Liver (tissue), 3 donors: ENCODE results near the gene LLGL2.
"Not testable (repeated sequence)": the region's sequence is repeated elsewhere in the genome, so short reads cannot be mapped to it uniquely, and the experiment has no call there.

Experiments used
- HNF4G ChIP-seq: IDR thresholded peaks from 2 replicates; pipeline ENCODE4 v1.6.1; 2016; ENCODE audit warnings: antibody characterized with exemption
- RAD21 ChIP-seq, 2 donors: IDR thresholded peaks; 2 replicates each; pipeline ENCODE4 v1.6.1; 2016; ENCODE audit warnings: antibody characterized with exemption in 2 of 2, mild to moderate bottlenecking in 2 of 2
- SP1 ChIP-seq: IDR thresholded peaks from 2 replicates; pipeline ENCODE4 v1.6.1; 2018; ENCODE audit warnings: antibody characterized with exemption, mild to moderate bottlenecking
- TAF1 ChIP-seq: conservative IDR thresholded peaks from 2 replicates; pipeline ENCODE4 v1.6.1; 2016; ENCODE audit warnings: antibody characterized with exemption, mild to moderate bottlenecking
- YY1 ChIP-seq: IDR thresholded peaks from 2 replicates; pipeline ENCODE4 v1.6.1; 2016; ENCODE audit warnings: antibody characterized with exemption, mild to moderate bottlenecking
- TF ChIP-seq, protein P1 (sequence below): IDR thresholded peaks from 2 replicates; pipeline ENCODE4 v1.6.1; 2016; ENCODE audit warnings: antibody characterized with exemption
- TF ChIP-seq, protein P2 (sequence below): fragments of 150-350 bp; IDR thresholded peaks from 2 replicates; pipeline ENCODE4 v1.5.1; 2017; ENCODE audit warnings: improper control_type of control experiment, low read depth, low read length; ENCODE audit not compliant: missing input control
- TF ChIP-seq, protein P3 (sequence below): IDR thresholded peaks from 2 replicates; pipeline ENCODE4 v1.6.1; 2016; ENCODE audit warnings: antibody characterized with exemption
- TF ChIP-seq, protein P4 (sequence below): IDR thresholded peaks from 2 replicates; pipeline ENCODE4 v1.6.1; 2016; ENCODE audit warnings: antibody characterized with exemption, mild to moderate bottlenecking
- donor health status: healthy.
- donor health status: healthy.

DNA sequence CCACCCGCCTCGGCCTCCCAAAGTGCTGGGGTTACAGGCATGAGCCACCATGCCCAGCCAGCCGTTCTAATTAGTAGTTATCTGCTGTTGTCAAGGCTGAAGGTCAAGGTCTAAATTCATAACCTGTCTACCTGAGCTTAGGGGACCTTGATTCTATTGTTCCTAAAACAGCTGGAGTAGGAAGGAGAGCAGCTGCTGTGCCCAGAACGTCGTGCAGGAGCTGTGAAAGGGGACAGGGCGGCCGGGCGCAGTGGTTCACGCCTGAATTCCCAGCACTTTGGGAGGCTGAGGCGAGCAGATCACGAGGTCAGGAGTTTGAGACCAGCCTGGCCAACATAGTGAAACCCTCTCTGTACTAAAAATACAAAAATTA is 48.0 kb upstream of the LLGL2 start:
- TF ChIP-seq, protein P1, sequence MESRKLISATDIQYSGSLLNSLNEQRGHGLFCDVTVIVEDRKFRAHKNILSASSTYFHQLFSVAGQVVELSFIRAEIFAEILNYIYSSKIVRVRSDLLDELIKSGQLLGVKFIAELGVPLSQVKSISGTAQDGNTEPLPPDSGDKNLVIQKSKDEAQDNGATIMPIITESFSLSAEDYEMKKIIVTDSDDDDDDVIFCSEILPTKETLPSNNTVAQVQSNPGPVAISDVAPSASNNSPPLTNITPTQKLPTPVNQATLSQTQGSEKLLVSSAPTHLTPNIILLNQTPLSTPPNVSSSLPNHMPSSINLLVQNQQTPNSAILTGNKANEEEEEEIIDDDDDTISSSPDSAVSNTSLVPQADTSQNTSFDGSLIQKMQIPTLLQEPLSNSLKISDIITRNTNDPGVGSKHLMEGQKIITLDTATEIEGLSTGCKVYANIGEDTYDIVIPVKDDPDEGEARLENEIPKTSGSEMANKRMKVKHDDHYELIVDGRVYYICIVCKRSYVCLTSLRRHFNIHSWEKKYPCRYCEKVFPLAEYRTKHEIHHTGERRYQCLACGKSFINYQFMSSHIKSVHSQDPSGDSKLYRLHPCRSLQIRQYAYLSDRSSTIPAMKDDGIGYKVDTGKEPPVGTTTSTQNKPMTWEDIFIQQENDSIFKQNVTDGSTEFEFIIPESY = not testable (repeated sequence)
- not testable (repeated sequence) for TF ChIP-seq YY1; SP1; TAF1; RAD21 (IDR thresholded peaks at IDR 0.05); HNF4G
- TF ChIP-seq, protein P2, sequence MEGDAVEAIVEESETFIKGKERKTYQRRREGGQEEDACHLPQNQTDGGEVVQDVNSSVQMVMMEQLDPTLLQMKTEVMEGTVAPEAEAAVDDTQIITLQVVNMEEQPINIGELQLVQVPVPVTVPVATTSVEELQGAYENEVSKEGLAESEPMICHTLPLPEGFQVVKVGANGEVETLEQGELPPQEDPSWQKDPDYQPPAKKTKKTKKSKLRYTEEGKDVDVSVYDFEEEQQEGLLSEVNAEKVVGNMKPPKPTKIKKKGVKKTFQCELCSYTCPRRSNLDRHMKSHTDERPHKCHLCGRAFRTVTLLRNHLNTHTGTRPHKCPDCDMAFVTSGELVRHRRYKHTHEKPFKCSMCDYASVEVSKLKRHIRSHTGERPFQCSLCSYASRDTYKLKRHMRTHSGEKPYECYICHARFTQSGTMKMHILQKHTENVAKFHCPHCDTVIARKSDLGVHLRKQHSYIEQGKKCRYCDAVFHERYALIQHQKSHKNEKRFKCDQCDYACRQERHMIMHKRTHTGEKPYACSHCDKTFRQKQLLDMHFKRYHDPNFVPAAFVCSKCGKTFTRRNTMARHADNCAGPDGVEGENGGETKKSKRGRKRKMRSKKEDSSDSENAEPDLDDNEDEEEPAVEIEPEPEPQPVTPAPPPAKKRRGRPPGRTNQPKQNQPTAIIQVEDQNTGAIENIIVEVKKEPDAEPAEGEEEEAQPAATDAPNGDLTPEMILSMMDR = not testable (repeated sequence)
- TF ChIP-seq, protein P3, sequence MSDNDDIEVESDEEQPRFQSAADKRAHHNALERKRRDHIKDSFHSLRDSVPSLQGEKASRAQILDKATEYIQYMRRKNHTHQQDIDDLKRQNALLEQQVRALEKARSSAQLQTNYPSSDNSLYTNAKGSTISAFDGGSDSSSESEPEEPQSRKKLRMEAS = not testable (repeated sequence)
- TF ChIP-seq, protein P4, sequence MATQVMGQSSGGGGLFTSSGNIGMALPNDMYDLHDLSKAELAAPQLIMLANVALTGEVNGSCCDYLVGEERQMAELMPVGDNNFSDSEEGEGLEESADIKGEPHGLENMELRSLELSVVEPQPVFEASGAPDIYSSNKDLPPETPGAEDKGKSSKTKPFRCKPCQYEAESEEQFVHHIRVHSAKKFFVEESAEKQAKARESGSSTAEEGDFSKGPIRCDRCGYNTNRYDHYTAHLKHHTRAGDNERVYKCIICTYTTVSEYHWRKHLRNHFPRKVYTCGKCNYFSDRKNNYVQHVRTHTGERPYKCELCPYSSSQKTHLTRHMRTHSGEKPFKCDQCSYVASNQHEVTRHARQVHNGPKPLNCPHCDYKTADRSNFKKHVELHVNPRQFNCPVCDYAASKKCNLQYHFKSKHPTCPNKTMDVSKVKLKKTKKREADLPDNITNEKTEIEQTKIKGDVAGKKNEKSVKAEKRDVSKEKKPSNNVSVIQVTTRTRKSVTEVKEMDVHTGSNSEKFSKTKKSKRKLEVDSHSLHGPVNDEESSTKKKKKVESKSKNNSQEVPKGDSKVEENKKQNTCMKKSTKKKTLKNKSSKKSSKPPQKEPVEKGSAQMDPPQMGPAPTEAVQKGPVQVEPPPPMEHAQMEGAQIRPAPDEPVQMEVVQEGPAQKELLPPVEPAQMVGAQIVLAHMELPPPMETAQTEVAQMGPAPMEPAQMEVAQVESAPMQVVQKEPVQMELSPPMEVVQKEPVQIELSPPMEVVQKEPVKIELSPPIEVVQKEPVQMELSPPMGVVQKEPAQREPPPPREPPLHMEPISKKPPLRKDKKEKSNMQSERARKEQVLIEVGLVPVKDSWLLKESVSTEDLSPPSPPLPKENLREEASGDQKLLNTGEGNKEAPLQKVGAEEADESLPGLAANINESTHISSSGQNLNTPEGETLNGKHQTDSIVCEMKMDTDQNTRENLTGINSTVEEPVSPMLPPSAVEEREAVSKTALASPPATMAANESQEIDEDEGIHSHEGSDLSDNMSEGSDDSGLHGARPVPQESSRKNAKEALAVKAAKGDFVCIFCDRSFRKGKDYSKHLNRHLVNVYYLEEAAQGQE = not testable (repeated sequence)
